ENCODE results near the gene HNRNPA3.
"Not testable (repeated sequence)": the region's sequence is repeated elsewhere in the genome, so short reads cannot be mapped to it uniquely, and the experiment has no call there.

Gene HNRNPA3

DNA sequence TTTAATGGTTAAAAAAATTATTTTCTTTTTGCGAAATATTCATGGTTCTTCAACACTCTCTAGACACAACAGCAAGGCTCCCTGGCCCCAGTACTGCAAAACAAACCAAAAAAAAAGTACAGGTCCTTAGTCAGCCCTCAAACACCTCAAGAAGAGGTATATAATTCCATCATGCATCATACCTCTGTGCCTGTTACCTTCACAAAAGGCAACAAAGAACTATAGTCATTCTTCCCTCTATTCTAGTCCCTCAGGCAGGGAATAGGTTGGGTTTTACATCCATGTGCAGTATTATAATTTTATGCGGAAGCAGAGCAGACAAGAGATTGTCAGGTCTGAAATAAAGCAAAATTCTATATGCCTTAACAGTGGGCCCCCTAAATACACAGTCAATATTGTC, 43.4 kb downstream of the HNRNPA3 start:
- DNase-seq (ENCODE audit: low read depth), result no peak

DNA sequence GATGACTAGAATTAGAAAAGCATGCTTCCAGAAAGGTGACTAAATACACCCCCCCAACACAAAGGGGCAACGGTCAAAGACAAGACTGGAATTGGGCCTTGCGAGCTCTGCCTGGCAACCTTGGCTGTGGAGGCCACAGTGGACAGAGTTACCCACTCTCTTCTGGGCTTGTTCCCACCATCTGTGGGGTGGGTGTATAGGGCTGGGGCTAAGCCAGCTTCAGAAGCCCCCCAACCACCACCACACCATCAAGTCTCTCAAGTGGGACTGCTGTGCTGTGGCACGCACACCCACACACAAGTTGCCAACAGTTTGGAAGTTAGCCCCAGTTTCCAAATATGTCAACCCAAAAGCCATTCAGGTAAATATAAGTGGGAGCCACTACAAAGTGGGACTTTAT, 44.1 kb downstream of the HNRNPA3 start:
- DNase-seq (ENCODE audit: low read depth), result no peak

DNA sequence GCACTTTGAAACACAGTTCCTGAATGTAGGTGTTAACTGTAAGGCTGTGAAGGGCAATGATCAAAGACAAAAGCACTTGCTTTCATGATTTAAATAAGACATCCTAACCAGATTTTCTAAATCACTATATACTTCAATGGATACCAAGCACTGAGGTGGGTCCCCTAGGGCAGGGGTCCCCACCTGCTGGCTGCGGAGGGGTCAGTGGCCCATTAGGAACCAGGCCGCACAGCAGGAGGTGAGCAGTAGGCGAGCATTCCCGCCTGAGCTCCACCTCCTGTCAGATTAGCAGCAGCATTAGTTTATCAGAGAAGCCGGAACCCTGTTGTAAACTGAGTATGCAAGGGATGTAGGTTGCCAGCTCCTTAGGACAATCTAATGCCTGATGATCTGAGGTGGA, 44.9 kb downstream of the HNRNPA3 start:
- DNase-seq (ENCODE audit: low read depth), result no peak

DNA sequence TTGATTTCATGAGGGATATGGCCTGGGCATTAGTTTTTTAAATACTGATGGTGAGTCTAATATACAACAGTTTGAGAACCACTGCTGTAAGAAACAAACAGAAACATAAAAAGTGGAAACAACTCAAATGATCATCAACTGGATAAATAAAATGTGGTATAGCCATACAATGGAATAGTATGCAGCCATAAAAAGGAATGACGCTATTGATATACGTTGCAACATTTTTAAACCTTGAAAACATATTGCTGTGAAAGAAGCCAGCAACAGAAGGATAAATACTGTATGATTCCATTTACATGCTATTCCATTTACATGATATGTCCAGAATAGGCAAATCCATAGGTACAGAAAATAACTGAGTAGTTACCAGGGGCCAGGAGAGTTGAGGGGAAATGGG, 45.5 kb downstream of the HNRNPA3 start:
- DNase-seq (ENCODE audit: low read depth), result no peak

DNA sequence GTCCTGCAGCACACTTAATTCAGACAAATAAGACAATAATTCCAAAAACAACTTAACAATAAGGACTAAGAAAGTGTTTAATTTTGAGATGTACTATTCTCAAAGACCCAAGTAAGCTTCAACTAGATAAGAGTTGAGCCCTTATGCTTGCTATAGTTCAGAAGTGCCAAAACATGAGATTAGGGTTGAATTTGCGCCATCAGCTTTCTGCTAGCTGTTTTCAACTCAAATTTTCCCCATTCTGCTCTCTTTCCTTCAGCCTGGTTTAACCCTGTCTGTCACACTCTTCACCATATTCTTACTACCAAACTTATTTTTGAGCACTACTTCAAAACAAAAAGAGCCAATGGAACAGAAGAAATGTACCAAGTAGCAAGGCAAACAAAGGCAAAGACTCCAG, 47.8 kb downstream of the HNRNPA3 start:
- DNase-seq (ENCODE audit: low read depth), result no peak

DNA sequence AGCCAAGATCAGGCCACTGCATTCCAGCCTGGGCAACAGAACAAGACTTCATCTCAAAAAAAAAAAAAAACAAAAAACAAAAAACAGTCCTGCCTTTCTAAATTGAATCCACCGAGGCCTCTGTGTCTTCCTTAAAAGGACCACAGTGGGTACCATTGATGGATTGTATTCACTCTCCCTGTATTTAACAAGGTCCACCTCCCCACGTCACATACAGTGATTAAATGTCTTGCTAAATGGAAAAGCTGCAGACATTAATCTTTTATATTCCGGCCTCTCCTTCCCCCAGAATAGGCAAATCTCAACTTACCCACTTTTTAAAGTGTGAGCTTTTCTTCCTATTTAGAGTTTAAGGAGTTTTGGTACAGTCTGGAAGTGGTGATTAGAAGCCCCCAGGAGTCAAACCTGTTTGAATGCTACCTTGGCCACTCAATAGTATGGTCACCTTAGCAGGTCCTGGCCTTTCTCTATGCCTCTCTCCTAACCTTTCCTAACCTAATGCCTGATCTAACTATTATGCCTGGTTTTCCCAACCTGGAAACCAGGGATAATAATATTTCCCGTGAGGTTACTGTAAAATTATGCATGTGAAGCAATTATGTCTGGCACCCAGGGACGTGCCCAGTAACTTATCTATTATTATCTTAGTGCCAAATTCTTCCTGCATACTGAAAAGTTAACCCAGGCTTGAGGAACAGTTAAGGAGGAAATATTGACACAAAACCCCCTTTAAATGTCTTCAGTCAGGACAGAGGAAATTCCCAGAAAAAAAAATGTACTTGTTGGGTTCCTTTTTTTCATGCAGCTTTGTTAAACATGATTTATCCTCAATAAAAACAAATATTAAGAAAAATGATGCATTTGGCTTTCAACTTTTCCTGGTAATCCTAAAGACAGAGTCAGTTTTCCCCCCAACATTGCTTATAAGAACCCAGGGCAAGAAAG, 48.8 kb downstream of the HNRNPA3 start:
- no peak for DNase-seq (ENCODE audit: low read depth)

DNA sequence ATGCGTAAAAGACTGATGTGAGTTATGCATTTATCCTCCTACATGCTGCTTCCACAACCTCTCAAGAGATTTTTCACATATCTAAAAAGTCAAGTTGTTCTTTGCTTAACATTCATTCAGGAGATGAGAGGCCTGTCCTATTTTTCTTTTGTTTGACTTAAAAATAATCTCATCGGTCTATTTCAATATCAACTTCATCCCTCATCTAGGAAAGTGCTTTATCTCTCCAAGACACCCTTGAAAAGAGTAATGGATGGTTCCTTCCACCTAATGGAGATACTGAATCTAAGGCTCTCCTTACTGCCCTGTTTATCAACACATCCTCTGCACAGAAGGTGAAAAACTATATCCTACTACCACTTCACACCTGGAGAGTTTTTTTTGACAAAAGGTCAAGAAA, 49.5 kb downstream of the HNRNPA3 start:
- no peak for DNase-seq (ENCODE audit: low read depth)

DNA sequence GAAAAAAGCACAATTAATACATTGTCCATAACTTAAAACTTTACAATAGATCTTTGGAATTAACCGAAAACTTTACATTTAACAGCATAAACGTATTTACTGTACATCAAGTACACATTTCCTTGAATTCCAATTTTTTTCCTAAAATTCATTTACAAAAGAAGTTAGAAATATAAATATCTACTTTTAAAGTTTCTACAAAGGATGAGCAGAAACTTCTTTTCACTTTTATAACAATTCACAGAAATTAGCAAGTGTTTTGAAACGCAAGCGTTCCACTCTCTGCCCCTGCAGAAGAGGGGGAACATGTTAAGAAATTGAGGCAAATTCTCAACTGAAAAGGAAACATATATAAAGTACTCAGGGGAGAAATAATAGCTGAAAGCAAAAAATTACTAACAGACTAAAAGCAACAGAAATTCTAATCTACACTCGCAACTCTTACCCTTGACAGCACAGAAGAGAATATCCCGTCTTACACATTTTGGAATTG, 50.4 kb downstream of the HNRNPA3 start:
- no peak for DNase-seq (ENCODE audit: low read depth)

DNA sequence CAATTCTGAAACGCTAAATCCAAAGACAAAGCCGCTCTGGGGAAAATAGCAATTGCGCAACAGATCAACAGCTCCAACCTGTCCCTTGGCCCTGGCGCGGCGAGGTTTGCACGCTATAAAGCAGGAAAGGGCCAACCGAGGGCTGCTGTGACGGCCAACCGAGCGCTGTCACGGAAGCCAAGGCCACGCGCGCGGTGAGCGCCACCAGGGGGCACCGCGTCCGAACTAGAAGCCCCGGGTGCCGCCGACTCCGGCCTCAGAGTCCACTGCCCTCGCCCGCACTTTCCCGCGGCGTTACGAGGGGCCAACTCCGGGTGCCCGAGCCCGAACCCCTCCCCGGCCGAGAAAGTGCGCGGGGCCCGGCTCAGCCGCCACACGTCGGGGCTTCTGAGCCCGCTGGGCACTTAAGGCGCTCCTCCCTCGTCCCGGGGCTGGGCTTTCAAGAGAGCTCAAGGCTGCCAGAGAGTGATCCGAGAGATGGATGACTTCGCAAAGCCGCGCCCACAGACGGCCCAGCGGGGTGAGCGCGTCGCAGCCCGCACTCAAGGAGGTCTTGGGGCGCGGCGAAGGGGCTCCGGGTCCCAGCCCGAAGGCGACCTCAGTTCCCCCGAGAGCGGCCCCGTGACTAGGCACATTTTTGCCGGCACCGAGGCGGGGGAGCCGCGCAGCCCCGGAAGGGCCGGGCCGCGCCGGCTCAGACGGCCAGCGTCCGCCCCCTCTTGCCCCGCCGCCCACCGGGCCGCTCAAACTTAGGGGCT, 51.0 kb downstream of the HNRNPA3 start:
- DNase-seq (ENCODE audit: low read depth), result peak; percentile 92

DNA sequence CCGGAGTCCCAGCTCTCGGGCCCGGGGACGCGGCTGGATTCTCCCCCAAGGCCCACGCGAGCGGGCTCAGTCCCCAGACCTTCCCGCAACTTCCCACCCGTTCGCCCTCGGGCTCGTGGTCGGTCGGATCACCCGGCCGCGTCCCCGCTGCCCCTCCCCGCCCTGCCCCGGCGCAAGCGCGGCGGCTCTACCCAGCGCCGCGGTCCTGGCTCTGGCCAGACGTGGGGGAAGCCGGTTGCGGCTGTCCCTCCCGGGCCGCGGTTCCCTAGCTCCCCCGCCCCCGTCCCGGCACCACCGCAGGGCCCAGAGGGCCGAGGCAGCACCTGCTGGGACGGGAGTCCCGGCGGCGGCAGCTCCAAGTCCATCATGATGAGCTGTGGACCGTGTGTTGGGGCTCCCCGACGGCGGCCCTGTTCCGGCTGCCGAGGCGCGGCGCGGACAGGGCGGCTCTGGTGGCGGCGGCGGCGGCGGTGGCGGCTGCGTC, 51.7 kb downstream of the HNRNPA3 start:
- DNase-seq (ENCODE audit: low read depth), result no peak

DNA sequence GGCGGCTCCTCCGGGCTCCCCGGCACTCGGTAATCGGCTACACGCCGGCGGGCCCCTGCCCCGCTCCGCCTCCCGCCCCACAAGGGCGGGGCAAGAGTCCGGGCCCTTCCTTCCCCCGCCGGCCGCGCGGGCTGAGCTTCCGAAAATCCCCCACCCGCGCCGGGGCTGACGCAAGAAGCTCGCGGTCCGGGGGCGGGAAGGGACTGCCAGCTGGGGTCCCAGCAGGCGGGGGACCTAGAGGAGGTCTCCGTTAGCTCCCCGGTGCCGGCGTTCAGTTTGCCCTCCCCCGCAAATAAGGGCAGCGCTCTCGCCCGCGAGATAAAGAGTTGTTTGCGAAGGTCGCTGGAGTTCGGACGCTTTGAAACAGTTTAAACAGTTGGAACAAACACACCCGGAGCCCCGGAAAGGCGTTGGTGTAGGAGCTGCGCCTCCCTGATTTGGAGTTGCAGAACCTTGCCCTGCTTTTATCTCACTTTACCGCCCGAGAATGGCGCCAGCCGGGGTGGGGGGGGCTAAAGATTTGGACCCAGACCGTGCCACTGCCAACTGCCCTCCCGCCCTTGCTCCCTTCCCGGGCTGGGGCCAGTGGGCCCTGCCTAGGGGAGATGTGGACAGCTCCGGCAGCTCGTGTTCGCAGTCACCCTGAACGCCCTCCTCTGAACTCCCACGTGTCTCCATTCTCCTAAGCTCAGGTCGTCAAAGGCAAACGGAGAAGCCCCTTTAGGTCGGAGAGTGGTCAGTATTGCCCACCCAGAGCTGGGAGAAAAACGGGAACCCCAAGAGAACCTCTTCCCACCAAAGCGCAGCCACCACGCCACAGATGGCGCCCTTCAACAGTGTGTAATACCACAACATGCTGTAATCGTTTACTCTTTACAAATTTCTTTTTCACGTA, 52.3 kb downstream of the HNRNPA3 start, which contains the start of gene NFE2L2:
NFE2L2 (minus strand) TSS at position 35 of the 895 bp plus-strand sequence. CDS start 151 bp downstream, outside the sequence.
- DNase-seq (ENCODE audit: low read depth), result peak; percentile 89

DNA sequence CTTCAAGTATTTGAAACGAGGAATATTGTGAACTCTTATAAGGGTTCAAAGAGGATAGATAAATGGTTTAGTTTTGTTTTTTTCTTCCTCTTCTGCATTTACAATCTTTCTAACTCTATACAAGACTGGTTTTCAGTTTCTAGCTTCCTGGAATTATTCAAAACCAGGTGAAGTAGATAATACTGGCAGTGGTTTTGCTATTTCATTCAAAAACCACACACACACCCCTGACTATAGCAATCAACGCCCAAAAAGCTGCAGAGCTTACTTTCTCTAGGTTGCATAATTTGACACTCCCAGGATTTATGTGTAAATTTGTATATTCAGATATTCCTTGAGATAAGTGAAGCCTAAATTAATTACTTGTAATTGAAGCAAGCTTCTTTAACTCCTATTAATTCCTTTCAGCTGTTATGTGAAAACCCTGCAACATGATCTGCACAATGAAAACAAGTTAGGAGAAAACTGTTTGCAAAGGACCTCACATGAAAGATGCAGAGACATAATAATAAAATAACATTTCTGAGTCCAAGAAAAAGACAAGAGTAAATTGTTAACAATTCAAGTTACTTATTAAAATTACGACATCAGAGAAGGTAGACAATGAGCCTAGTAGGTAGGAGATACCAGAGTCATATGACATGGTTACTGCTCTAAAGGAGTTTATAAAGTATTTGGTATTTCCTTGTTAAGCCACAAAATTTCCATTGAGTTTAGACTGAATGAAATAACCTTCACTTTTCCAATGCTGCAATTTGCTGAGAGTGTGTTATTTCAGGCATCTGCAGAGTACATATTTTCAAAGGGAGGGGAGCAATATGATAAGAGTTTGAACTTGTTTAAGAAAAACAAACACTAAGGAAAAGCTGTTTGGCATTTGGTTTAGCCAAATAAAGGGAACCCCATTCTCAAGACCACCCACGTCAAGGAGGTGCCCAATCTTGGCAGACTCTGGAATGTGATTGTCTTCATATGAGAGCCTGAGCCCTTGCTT, 53.5 kb downstream of the HNRNPA3 start:
- no peak for DNase-seq (ENCODE audit: low read depth)

DNA sequence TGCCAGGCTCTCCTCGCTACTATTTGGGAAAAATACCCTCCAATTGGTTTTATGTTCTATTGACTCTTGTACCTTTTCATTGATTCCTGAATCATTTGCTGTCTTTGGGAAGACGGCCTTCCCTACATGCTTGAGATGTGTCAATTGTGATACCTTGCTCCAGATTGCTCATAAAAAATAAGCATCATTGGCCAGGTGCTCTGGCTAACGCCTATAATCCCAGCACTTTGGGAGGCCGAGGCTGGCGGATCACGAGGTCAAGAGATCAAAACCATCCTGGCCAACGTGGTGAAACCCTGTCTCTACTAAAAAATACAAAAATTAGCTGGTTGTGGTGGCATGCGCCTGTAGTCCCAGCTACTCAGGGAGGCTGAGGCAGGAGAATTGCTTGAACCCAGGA, 54.4 kb downstream of the HNRNPA3 start:
- DNase-seq (ENCODE audit: low read depth), result not testable (repeated sequence)

DNA sequence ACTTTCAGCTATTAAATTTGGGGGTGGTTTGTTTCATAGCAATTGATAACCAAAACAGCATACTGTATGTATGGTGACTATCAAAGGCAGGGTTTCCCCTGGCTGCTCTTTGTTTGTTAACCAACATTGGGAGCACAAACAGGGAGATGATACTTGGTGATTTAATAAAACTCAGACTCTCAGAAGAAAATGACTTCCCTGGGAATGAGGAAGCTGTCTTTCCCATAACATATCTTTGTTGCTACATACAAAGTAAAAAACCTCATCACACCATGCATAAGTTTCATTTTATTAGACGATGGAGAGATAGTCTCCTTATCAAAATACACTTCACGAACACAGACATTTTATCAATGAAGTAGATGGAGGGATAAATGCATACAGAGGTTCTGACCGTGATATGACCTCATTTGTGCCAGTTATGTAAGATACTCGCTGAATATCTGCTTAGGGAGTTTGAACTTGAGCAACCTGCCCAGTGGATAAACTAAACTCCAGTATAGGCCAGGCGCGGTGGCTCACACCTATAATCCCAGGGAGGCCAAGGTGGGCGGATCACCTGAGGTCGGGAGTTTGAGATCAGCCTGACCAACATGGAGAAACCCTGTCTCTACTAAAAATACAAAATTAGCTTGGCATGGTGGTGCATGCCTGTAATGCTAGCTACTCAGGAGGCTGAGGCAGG, 55.7 kb downstream of the HNRNPA3 start:
- DNase-seq (ENCODE audit: low read depth), result no peak

DNA sequence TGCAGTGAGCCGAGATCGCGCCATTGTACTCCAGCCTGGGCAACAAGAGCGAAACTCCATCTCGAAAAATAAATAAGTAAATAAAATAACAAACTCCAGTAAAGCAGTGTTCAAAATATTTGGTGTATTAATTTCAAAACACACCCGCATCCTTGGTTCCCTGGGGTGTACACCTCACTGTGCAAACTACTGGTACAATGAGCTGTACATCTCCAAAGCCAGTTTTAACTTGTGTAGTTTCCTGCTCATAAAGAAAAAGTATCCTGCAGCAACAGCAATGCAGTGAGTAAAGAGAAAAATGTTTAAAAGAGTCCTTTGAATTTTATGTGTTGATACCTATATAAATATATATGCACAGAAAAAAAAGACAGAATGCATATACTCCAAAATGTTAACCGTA, 56.3 kb downstream of the HNRNPA3 start:
- no peak for DNase-seq (ENCODE audit: low read depth)

DNA sequence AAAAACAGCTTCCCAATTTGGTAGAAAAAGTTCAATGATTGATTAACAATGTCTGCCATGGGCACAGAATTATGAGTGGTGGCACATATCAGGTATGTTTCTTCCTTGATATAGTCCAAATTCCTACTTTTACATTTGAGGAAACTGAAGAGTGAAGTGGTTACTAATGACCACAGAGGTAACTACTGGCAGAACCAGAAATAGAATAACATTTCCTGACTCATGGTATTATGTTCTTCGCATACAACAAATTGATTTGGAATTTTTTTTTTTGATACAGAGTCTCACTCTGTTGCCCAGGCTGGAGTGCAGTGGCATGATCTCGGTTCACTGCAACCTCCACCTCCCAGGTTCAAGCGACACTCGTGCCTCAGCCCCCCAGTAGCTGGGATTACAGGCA, 57.9 kb downstream of the HNRNPA3 start:
- no peak for DNase-seq (ENCODE audit: low read depth)

DNA sequence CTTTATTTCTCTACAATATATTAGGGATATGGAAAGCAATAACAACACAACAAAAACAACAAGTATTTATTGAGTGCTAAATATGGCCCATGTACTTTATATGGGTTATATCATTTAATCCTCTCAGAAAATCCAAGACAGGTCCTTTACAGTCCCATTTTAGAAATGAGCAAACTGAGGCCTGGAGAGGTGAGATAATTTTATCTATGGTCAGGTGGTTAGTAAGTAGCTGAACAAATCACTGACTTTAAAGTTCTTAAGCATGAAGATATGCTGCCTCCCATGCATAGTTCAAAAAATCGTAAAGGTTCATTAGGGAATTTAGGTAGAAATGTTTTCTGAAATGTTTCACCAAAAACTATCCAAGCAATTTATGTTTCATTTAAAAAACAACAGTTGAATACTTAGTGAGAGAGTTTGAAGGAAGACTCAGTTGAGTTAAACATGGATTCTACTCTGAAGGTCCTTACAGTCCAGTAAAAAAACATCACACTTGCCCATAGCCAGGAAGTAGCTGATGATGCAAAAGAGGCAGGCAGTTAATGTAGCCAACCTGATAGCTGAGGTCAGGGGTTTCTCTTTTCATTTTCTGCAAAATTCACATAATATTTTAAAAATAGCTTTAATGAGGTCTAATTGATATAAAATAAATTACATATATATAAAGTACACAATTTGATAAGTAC, 59.5 kb downstream of the HNRNPA3 start:
- DNase-seq (ENCODE audit: low read depth), result no peak

DNA sequence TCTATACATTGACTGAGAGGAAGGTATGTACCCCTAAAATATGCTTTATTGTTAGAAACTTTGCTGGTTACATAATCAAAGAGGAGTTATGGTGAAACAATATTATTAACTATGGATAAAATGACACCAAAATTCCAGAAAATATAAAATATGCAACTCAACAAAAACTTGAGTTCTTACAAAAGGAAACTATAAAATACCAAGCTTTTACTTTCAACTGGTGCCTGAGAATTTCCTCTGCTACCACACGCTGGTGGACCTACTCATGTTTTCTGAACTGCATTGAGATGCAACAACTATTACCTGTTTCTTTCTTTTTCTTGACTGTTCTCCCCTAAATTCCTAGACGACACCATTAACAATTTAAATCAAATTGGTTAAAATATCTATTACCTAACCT, 60.2 kb downstream of the HNRNPA3 start:
- no peak for DNase-seq (ENCODE audit: low read depth)

DNA sequence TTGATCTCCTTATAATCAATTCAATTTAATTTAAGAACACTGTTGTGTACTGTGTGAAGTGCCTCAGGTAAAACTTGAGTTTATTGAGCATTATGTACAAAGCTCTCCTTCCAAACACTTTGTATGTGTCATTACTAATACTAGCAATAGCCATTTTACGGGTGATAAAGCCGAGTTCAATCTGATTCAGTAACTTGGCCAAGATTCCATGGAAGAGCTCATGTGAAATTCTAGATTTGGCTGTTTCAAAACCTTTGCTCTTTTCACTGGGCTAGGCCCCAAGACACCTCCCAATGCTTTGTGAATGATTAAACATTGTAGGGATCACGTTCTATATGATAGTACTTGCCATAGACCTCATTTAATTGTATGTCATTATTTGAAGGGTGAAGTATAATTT, 60.8 kb downstream of the HNRNPA3 start:
- DNase-seq (ENCODE audit: low read depth), result no peak

All from fibroblast of the conjunctiva (primary cell).